Kidney epithelial cell (primary cell): Measurements from ENCODE around the gene ARID1A. TPM values are rescaled to one million over a fixed set of nuclear protein-coding genes. Genes with fewer than 3 reads are reported as not detected.

ENCODE experiments used
- DNase-seq: peaks from one replicate; pipeline ENCODE4 v3.0.0-alpha.2; 2010; ENCODE audit warnings: low read depth
- H3K27me3 ChIP-seq: 2 replicates; pipeline ENCODE4 v1.6.0; 2011; ENCODE audit warnings: low read length; ENCODE audit not compliant: control insufficient read depth, insufficient read depth
- H3K36me3 ChIP-seq: 2 replicates; pipeline ENCODE4 v1.5.1; 2011; ENCODE audit warnings: low read length; ENCODE audit not compliant: control insufficient read depth, insufficient read depth
- H3K4me3 ChIP-seq: 2 replicates; pipeline ENCODE4 v1.5.1; 2011; ENCODE audit warnings: low read depth, mild to moderate bottlenecking, control low read depth, low read length
- CTCF ChIP-seq: IDR thresholded peaks from 2 replicates; pipeline ENCODE4 v1.5.1; 2011; ENCODE audit warnings: mild to moderate bottlenecking, moderate library complexity, low read length, control low read depth, inconsistent platforms; ENCODE audit not compliant: insufficient read depth, poor library complexity, severe bottlenecking
- total RNA-seq: library from RNA; depleted of rRNA; stranded (reverse); fragments of >200 nt; gene quantifications from 2 replicates; pipeline ENCODE4 v1.2.3, GENCODE V29; 2015

ARID1A gene
- total RNA-seq, 1 donor from 2014 or later, result 43.7 TPM

- H3K4me3 ChIP-seq, result no peak overlapping the region
- no peak for TF ChIP-seq CTCF
- no peaks in the 10 kb centered on the region for H3K27me3 ChIP-seq
- no peak for DNase-seq
- H3K36me3 ChIP-seq, result peaks cover 2% of the 10 kb centered on the region
Observed at GRCh38 chr1:26750428-26750827, 54.6 kb downstream of the ARID1A start.

- TF ChIP-seq CTCF, result no peak
- no peaks in the 10 kb centered on the region for H3K27me3 ChIP-seq
- DNase-seq, result no peak
- no peak overlapping the region for H3K4me3 ChIP-seq
- peaks cover 2% of the 10 kb centered on the region for H3K36me3 ChIP-seq
Observed at GRCh38 chr1:26752519-26752918, 56.7 kb downstream of the ARID1A start.

GRCh38 chr1:26754086-26754874 is 58.5 kb downstream of the ARID1A start:
- no peak for TF ChIP-seq CTCF
- Histone ChIP-seq H3K36me3 (peaks cover 5% of the 10 kb centered on the region), H3K4me3 (no peak overlapping the region), H3K27me3 (no peaks in the 10 kb centered on the region)
- DNase-seq, result no peak

- Histone ChIP-seq H3K27me3 (no peaks in the 10 kb centered on the region), H3K36me3 (peaks cover 4% of the 10 kb centered on the region), H3K4me3 (no peak overlapping the region)
- DNase-seq, result no peak
- no peak for TF ChIP-seq CTCF
Observed at GRCh38 chr1:26758358-26758757, 62.5 kb downstream of the ARID1A start.

- TF ChIP-seq CTCF, result no peak
- Histone ChIP-seq H3K4me3 (no peak overlapping the region), H3K36me3 (peaks cover 4% of the 10 kb centered on the region), H3K27me3 (no peaks in the 10 kb centered on the region)
- no peak for DNase-seq
Observed at GRCh38 chr1:26759531-26759930, 63.7 kb downstream of the ARID1A start.

- DNase-seq, result no peak
- no peak overlapping the region for H3K4me3 ChIP-seq
- peaks cover 4% of the 10 kb centered on the region for H3K36me3 ChIP-seq
- no peaks in the 10 kb centered on the region for H3K27me3 ChIP-seq
- peak; percentile 10 for TF ChIP-seq CTCF
Observed at GRCh38 chr1:26761217-26761616, 65.4 kb downstream of the ARID1A start.
